Activated CD8-positive, alpha-beta memory T cell treated with anti-CD3 and anti-CD28 coated beads, Interleukin-2, amount 10 ng/mL, durations not matched to agents 7 days and 5 days (primary cell): ENCODE data around the gene TMED4. TPM values are rescaled to one million over a fixed set of nuclear protein-coding genes. Genes with fewer than 3 reads are reported as not detected.

Experiments used
- ATAC-seq: fragments of 150-1000 bp; cut with Tn5 transposase; one replicate; pipeline ENCODE4 v1.10.0; 2021; ENCODE audit warnings: moderate library complexity
- CTCF ChIA-PET: fragments of 350-600 bp; sonication (Branson Sonifier 250); formaldehyde crosslinking; loops from one replicate; lab custom pipeline; 2021; ENCODE audit warnings: antibody characterized with exemption; lab: Charles Lee
- DNase-seq: peaks from one replicate; pipeline ENCODE4 v3.0.0-alpha.2; 2020
- H3K27ac Mint-ChIP-seq: one replicate; pipeline ENCODE4 v1.8.0; 2021; ENCODE audit warnings: mild to moderate bottlenecking, mixed read lengths
- H3K27me3 Mint-ChIP-seq: one replicate; pipeline ENCODE4 v1.8.0; 2021; ENCODE audit warnings: mixed read lengths
- H3K36me3 Mint-ChIP-seq: one replicate; pipeline ENCODE4 v1.8.0; 2021; ENCODE audit warnings: mild to moderate bottlenecking, mixed read lengths
- H3K4me1 Mint-ChIP-seq: one replicate; pipeline ENCODE4 v1.8.0; 2021; ENCODE audit warnings: mixed read lengths
- H3K4me3 Mint-ChIP-seq: one replicate; pipeline ENCODE4 v1.8.0; 2021; ENCODE audit warnings: mild to moderate bottlenecking, moderate library complexity, mixed read lengths
- H3K9me3 Mint-ChIP-seq: one replicate; pipeline ENCODE4 v1.8.0; 2022; ENCODE audit warnings: low read depth, mixed read lengths
- total RNA-seq, 2 experiments: library from RNA; stranded (reverse); gene quantifications; one replicate each; pipeline ENCODE4 v1.2.3, GENCODE V29; 2021

TMED4 gene
- 10 to 100 TPM; 74.8 to 77.4 TPM for total RNA-seq

- CTCF ChIA-PET, result interaction anchor here (0.6 to 2.1 kb wide), 10 partner anchors 9 to 554 kb away, joined by 3 to 8 read pairs (median 4); partner anchors contain the start of genes H2AZ2 and PURB
- Mint-ChIP-seq H3K27ac (peak within 1 kb of the TSS; percentile 95), H3K27me3 (no peaks in the 10 kb centered on the region), H3K4me1 (peaks cover 38% of the 10 kb centered on the region), H3K4me3 (peak within 1 kb of the TSS; percentile 91), H3K36me3 (peaks cover 27% of the 10 kb centered on the region), H3K9me3 (no peaks in the 10 kb centered on the region)
- DNase-seq (peak; percentile 100), ATAC-seq (peak; percentile 96)
Observed at GRCh38 chr7:44581879-44582603, at the start of gene TMED4. Gene TMED4, minus strand, starts transcription at chr7:44582231. Its CDS starts 25 bp downstream, at chr7:44582206.

- H3K27ac Mint-ChIP-seq, result peak overlapping the region; percentile 94
Observed at GRCh38 chr7:44631458-44632115, 49.6 kb upstream of the TMED4 start.

DNA sequence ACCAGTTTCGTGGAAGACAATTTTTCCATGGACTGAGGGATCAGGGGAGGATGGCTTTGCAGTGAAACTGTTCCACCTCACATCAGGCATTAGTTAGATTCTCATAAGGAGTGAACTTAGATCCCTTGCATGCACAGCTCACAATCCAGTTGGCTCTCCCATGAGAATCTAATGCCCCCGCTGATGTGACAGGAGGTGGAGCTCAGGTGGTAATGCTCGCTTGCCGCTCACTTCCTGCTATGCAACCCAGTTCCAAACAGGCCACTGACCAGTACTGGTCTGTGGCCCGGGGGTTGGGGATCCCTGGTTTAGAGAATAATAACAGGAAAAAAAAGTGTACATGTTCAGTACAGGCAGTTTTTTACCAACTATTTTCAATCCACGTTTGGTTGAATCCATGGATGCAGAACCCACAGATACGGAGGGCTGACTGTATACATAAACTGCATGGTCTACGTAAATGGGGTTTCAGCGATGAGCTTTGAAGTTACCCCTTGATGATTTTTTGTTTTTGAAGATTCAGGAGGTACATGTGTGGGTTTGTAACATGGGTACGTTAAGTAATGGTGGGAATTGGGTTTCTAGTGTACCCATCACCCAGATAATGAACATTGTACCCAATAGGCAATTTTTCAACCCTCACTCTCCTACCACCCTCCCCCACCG lies 48.9 kb upstream of the TMED4 start:
- Mint-ChIP-seq H3K9me3 (no peaks in the 10 kb centered on the region), H3K27ac (peak overlapping the region; percentile 94), H3K36me3 (peaks cover 41% of the 10 kb centered on the region), H3K4me1 (peaks cover 75% of the 10 kb centered on the region), H3K27me3 (no peaks in the 10 kb centered on the region), H3K4me3 (peak overlapping the region; percentile 54)
- CTCF ChIA-PET, result interaction anchor here (2.2 to 2.6 kb wide), 2 partner anchors 8 to 9 kb away, joined by 9 to 10 read pairs; no protein-coding TSS in a partner anchor
- peak; percentile 51 for DNase-seq
- ATAC-seq, result no peak

More at GRCh38 chr7:44631458-44632115, 49.6 kb upstream of the TMED4 start:
- ATAC-seq (peak; percentile 37), DNase-seq (peak; percentile 73)
- H3K27me3 Mint-ChIP-seq, result no peaks in the 10 kb centered on the region
- H3K9me3 Mint-ChIP-seq, result no peaks in the 10 kb centered on the region
- CTCF ChIA-PET, result interaction anchor here (1.1 to 2.6 kb wide), 3 partner anchors 8 to 26 kb away, joined by 3 to 10 read pairs (median 9); partner anchors contain the start of gene OGDH
- peaks cover 36% of the 10 kb centered on the region for H3K36me3 Mint-ChIP-seq
- peak overlapping the region; percentile 54 for H3K4me3 Mint-ChIP-seq
- H3K4me1 Mint-ChIP-seq, result peaks cover 75% of the 10 kb centered on the region

- peaks cover 49% of the 10 kb centered on the region for H3K36me3 Mint-ChIP-seq
- no peak overlapping the region for H3K4me3 Mint-ChIP-seq
Observed at GRCh38 chr7:44629829-44630522, 47.9 kb upstream of the TMED4 start.

DNA sequence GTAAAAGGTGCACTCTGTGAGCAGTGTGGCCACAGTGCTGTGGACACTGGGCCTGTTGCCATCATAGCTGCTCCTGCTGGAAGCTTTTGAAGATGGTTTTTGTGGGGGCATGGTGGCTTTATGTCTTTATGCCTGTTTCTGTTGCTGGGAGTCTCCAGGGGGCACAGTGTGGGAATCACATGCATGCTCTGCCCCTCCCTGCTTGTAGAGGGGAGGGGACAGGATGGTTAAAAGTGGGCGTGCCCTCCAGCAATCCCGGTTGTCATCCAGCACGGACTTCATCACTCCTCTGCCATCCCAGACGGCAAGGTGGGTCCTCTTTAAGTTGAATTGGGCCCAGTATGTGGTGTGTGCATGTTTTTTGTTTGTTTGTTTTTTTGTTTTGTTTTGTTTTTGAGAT lies 44.6 kb upstream of the TMED4 start:
- Mint-ChIP-seq H3K9me3 (no peaks in the 10 kb centered on the region), H3K36me3 (peaks cover 54% of the 10 kb centered on the region), H3K4me1 (peaks cover 74% of the 10 kb centered on the region), H3K4me3 (no peak overlapping the region), H3K27ac (peak overlapping the region; percentile 37), H3K27me3 (no peaks in the 10 kb centered on the region)
- no peak for DNase-seq
- no peak for ATAC-seq
- CTCF ChIA-PET, result interaction anchor here (8.9 kb wide), 1 partner anchor 12 kb away, joined by 68 read pairs; no protein-coding TSS in a partner anchor

More at GRCh38 chr7:44629829-44630522, 47.9 kb upstream of the TMED4 start:
- Mint-ChIP-seq H3K4me1 (peaks cover 75% of the 10 kb centered on the region), H3K27ac (peak overlapping the region; percentile 94), H3K9me3 (no peaks in the 10 kb centered on the region), H3K27me3 (no peaks in the 10 kb centered on the region)
- ATAC-seq (no peak), DNase-seq (no peak)
- CTCF ChIA-PET, result interaction anchor here (0.7 to 2.6 kb wide), 4 partner anchors 7 to 61 kb away, joined by 3 to 10 read pairs (median 6); partner anchors contain the start of gene OGDH

- no peak overlapping the region for H3K4me3 Mint-ChIP-seq
- no peak for DNase-seq
- ATAC-seq, result no peak
- peak overlapping the region; percentile 37 for H3K27ac Mint-ChIP-seq
- CTCF ChIA-PET, result interaction anchor here (2.0 to 8.9 kb wide), 3 partner anchors 8 to 44 kb away, joined by 4 to 68 read pairs (median 14); partner anchors contain the start of gene TMED4
- no peaks in the 10 kb centered on the region for H3K9me3 Mint-ChIP-seq
- peaks cover 56% of the 10 kb centered on the region for H3K36me3 Mint-ChIP-seq
- peaks cover 73% of the 10 kb centered on the region for H3K4me1 Mint-ChIP-seq
- no peaks in the 10 kb centered on the region for H3K27me3 Mint-ChIP-seq
Observed at GRCh38 chr7:44625526-44626471, 43.8 kb upstream of the TMED4 start.

GRCh38 chr7:44624318-44624717 lies 42.3 kb upstream of the TMED4 start:
- CTCF ChIA-PET, result interaction anchor here (1.9 to 8.9 kb wide), 4 partner anchors 9 to 42 kb away, joined by 4 to 68 read pairs (median 9); partner anchors contain the start of genes OGDH and TMED4
- DNase-seq, result no peak
- peaks cover 76% of the 10 kb centered on the region for H3K4me1 Mint-ChIP-seq
- no peaks in the 10 kb centered on the region for H3K27me3 Mint-ChIP-seq
- no peaks in the 10 kb centered on the region for H3K9me3 Mint-ChIP-seq
- H3K36me3 Mint-ChIP-seq, result peaks cover 56% of the 10 kb centered on the region
- H3K4me3 Mint-ChIP-seq, result peak overlapping the region; percentile 59
- ATAC-seq, result no peak
- peak overlapping the region; percentile 99 for H3K27ac Mint-ChIP-seq

DNA sequence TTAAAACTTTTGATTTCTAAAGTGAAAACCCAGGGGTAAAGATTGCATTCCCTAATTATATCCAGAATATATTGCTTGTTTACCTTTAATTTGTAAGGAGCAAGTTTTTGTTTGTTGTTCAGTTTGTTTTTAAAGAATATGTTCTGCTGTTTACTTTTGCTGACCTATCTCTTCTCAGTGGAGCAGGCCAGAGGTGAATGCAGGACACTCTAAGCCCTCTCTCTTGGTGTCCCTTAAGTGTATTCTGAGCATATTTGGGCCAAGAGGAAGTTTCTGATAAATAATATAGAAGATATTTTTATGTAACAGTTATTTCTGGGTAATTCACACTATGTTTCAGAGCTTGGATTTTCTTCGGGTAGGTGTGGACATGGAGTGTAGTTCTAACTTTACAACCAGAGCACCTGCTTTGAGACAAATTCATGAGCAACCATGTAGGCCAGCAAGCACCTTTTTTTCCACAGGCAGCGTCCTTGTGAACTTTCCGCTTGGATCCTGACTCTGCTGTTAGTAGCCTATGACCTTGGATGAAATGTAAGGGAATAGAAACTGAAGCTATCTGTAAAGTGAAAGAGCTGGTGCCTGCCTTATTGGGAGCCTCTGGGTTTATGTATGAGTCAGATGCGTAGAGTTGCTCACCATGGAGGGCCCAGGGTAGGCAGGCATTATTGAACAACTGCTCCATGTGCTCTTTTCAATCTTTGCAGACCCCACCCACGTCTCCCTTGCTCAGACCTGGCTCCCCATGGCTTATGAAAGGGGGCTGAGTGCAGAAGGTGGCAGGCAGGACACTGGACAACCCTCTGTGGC lies 40.5 kb upstream of the TMED4 start:
- peak overlapping the region; percentile 66 for H3K4me3 Mint-ChIP-seq
- DNase-seq (peak; percentile 78), ATAC-seq (peak; percentile 93)
- peak overlapping the region; percentile 99 for H3K27ac Mint-ChIP-seq
- H3K4me1 Mint-ChIP-seq, result peaks cover 91% of the 10 kb centered on the region
- peaks cover 61% of the 10 kb centered on the region for H3K36me3 Mint-ChIP-seq
- no peaks in the 10 kb centered on the region for H3K9me3 Mint-ChIP-seq
- CTCF ChIA-PET, result interaction anchor here (0.6 to 8.9 kb wide), 7 partner anchors 9 to 1066 kb away, joined by 3 to 68 read pairs (median 4); partner anchors contain the start of gene OGDH
- H3K27me3 Mint-ChIP-seq, result no peaks in the 10 kb centered on the region

GRCh38 chr7:44621750-44622103 lies 39.7 kb upstream of the TMED4 start:
- no peaks in the 10 kb centered on the region for H3K27me3 Mint-ChIP-seq
- H3K4me3 Mint-ChIP-seq, result no peak overlapping the region
- CTCF ChIA-PET, result interaction anchor here (0.9 to 8.9 kb wide), 2 partner anchors 17 to 1065 kb away, joined by 3 to 68 read pairs; no protein-coding TSS in a partner anchor
- H3K4me1 Mint-ChIP-seq, result peaks cover 97% of the 10 kb centered on the region
- ATAC-seq (no peak), DNase-seq (no peak)
- no peaks in the 10 kb centered on the region for H3K9me3 Mint-ChIP-seq
- H3K27ac Mint-ChIP-seq, result peak overlapping the region; percentile 99
- peaks cover 58% of the 10 kb centered on the region for H3K36me3 Mint-ChIP-seq

DNA sequence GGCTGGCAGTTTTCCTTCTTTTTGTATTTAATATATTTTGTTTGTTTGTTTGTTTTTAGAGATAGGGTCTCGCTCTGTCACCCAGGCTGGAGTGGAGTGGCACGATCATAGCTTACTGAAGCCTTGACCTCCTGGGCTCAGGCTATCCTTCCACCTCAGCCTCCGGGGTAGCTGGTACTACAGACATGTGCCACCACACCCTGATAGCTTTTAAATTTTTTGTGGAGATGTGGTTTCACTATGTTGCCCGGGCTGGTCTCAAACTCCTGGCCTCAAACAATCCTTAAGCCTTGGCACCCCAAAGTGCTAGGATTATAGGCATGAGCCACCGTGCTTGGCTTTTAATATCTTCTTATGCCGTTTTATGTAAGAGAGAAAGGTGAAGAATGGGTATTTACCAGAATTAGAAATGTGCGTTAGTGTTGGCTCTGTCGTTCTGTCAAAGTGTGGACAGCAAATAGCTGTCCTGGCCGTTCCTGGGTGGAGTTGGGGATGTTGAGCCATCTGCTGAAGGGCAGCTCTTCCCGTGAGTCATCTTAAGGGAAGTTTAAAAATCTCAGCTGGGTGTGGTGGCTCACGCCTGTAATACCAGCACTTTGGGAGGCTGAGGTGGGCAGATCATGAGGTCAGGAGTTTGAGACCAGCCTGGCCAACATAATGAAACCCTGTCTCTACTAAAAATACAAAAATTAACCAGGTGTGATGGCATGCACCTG lies 39.2 kb upstream of the TMED4 start:
- CTCF ChIA-PET, result interaction anchor here (0.8 to 8.9 kb wide), 3 partner anchors 14 to 1064 kb away, joined by 3 to 68 read pairs (median 5); partner anchors contain the start of gene OGDH

More for the DNA sequence above, 39.2 kb upstream of the TMED4 start:
- Mint-ChIP-seq H3K4me3 (no peak overlapping the region), H3K36me3 (peaks cover 53% of the 10 kb centered on the region), H3K9me3 (no peaks in the 10 kb centered on the region), H3K27me3 (no peaks in the 10 kb centered on the region), H3K4me1 (peaks cover 92% of the 10 kb centered on the region), H3K27ac (peak overlapping the region; percentile 99)
- no peak for ATAC-seq
- DNase-seq, result no peak
